Stimulated activated CD4-positive, alpha-beta T cell treated with anti-CD3 and anti-CD28 coated beads, Interleukin-15, amount 100 ng/mL, for 24 hours (primary cell): Measurements from ENCODE around the gene CCDC157.

Experiments used
- DNase-seq: peaks from one replicate; pipeline ENCODE4 v3.0.0-alpha.2; 2020

Gene CCDC157

GRCh38 chr22:30357650-30358215 lies 926 bp downstream of the CCDC157 start:
- DNase-seq: no peak

- no peak for DNase-seq
Observed at GRCh38 chr22:30358541-30358940, 1.7 kb downstream of the CCDC157 start.

GRCh38 chr22:30361916-30362650 lies 5.3 kb downstream of the CCDC157 start:
- no peak for DNase-seq

- no peak for DNase-seq
Observed at GRCh38 chr22:30362651-30363281, 6.0 kb downstream of the CCDC157 start.

- no peak for DNase-seq
Observed at GRCh38 chr22:30365891-30366290, 9.1 kb downstream of the CCDC157 start.

GRCh38 chr22:30368420-30368819 lies 11.6 kb downstream of the CCDC157 start:
- DNase-seq: no peak

GRCh38 chr22:30370641-30371230 lies 13.9 kb downstream of the CCDC157 start:
- no peak for DNase-seq

GRCh38 chr22:30371321-30371720 lies 14.5 kb downstream of the CCDC157 start:
- DNase-seq: no peak

- DNase-seq: no peak
Observed at GRCh38 chr22:30371981-30372380, 15.2 kb downstream of the CCDC157 start.

- DNase-seq: no peak
Observed at GRCh38 chr22:30372915-30373314, 16.1 kb downstream of the CCDC157 start.

GRCh38 chr22:30373331-30374325 lies 16.8 kb downstream of the CCDC157 start:
- DNase-seq: no peak

GRCh38 chr22:30375312-30375849 lies 18.6 kb downstream of the CCDC157 start:
- DNase-seq: no peak

GRCh38 chr22:30380011-30380410 lies 23.2 kb downstream of the CCDC157 start:
- no peak for DNase-seq

GRCh38 chr22:30381264-30381663 lies 24.5 kb downstream of the CCDC157 start:
- no peak for DNase-seq

GRCh38 chr22:30382340-30382739 lies 25.5 kb downstream of the CCDC157 start:
- DNase-seq: no peak

- no peak for DNase-seq
Observed at GRCh38 chr22:30383061-30383460, 26.3 kb downstream of the CCDC157 start.

GRCh38 chr22:30385942-30386341 lies 29.1 kb downstream of the CCDC157 start:
- no peak for DNase-seq

- no peak for DNase-seq
Observed at GRCh38 chr22:30386608-30386959, 29.8 kb downstream of the CCDC157 start.

- peak; percentile 83 for DNase-seq
Observed at GRCh38 chr22:30386960-30387827, 30.4 kb downstream of the CCDC157 start, which contains the start of gene RNF215. TSS of gene RNF215 (minus strand) at chr22:30387411. CDS start at chr22:30387313, 98 bp downstream.

GRCh38 chr22:30390974-30391691 lies 34.3 kb downstream of the CCDC157 start:
- peak; percentile 87 for DNase-seq
